K562 (cell line): ENCODE results near the gene NBR1. TPM values are rescaled to one million over a fixed set of nuclear protein-coding genes. Genes with fewer than 3 reads are reported as not detected.

ENCODE experiments used
- DACH1 ChIP-seq: fragments of 450-650 bp; IDR thresholded peaks from 2 replicates; pipeline ENCODE4 v1.6.1; 2018; ENCODE audit not compliant: partially characterized antibody
- EP300 ChIP-seq: IDR thresholded peaks from 2 replicates; pipeline ENCODE4 v1.6.1; 2012; ENCODE audit warnings: low read length, improper control_type of control experiment
- GABPB2 ChIP-seq: fragments of 250-450 bp; sonication (Bioruptor Pico); conservative IDR thresholded peaks from 2 replicates; pipeline ENCODE4 v1.5.1; 2021; ENCODE audit warnings: mild to moderate bottlenecking
- HDAC3 ChIP-seq: fragments of 450-650 bp; IDR thresholded peaks from 2 replicates; pipeline ENCODE4 v1.6.1; 2018; ENCODE audit warnings: borderline replicate concordance, mild to moderate bottlenecking, moderate library complexity; ENCODE audit not compliant: partially characterized antibody
- HMG20A ChIP-seq: fragments of 450-650 bp; formaldehyde crosslinking; conservative IDR thresholded peaks from 2 replicates; pipeline ENCODE4 v1.4.0; 2020; ENCODE audit warnings: mild to moderate bottlenecking, mixed read lengths
- L3MBTL2 ChIP-seq: fragments of 450-650 bp; IDR thresholded peaks from 2 replicates; pipeline ENCODE4 v1.6.1; 2016; ENCODE audit warnings: mild to moderate bottlenecking, moderate library complexity
- MCM3 ChIP-seq: fragments of 450-650 bp; IDR thresholded peaks from 2 replicates; pipeline ENCODE4 v1.6.1; 2016
- PCBP2 ChIP-seq: fragments of 200-400 bp; formaldehyde crosslinking; IDR thresholded peaks from 2 replicates; pipeline ENCODE4 v1.6.1; 2018; ENCODE audit warnings: low read length, low read depth, mild to moderate bottlenecking, moderate library complexity; ENCODE audit not compliant: poor library complexity, severe bottlenecking
- RAD21 ChIP-seq, 2 experiments: fragments of 250-450 bp in 1 of 2; fragments of 450-650 bp in 1 of 2; sonication (Bioruptor Pico) in 1 of 2; formaldehyde crosslinking in 1 of 2; IDR thresholded peaks in 1 of 2; conservative IDR thresholded peaks in 1 of 2; 2 replicates each; pipeline versions ENCODE4 v1.4.0 to v1.8.0; 2020 to 2022; ENCODE audit warnings: mild to moderate bottlenecking in 2 of 2, moderate library complexity in 1 of 2
- RBM14 ChIP-seq: fragments of 200-400 bp; formaldehyde crosslinking; IDR thresholded peaks from 2 replicates; pipeline ENCODE4 v1.6.1; 2018; ENCODE audit warnings: low read depth, mild to moderate bottlenecking, low read length, moderate library complexity, borderline replicate concordance; ENCODE audit not compliant: insufficient read depth
- ZNF384 ChIP-seq: IDR thresholded peaks from 2 replicates; pipeline ENCODE4 v1.6.1; 2012; ENCODE audit warnings: low read depth, low read length, improper control_type of control experiment
- ZNF431 ChIP-seq: sonication (generic); formaldehyde crosslinking; IDR thresholded peaks from 2 replicates; pipeline ENCODE4 v1.8.0; 2022; ENCODE audit warnings: mild to moderate bottlenecking, missing genetic modification reagents
- ZNF696 ChIP-seq: fragments of 250-450 bp; sonication (Bioruptor Pico); conservative IDR thresholded peaks from 2 replicates; pipeline ENCODE4 v1.4.0; 2020; ENCODE audit warnings: mild to moderate bottlenecking, moderate library complexity
- polyA plus RNA-seq, 8 experiments: library from polyadenylated mRNA; depleted of rRNA in 4 of 8; stranded (reverse) in 5 of 8; unstranded in 3 of 8; fragments of >200 nt; fragmentation: Nextera tagmentation in 2 of 8; fragmentation: Illumina TruSeq in 1 of 8; extraction: Ambion mirVana in 2 of 8; extraction: Trizol in 1 of 8; gene quantifications; 2 replicates each; pipeline versions ENCODE4 v1.2.1 to v1.2.3, GENCODE V29; 2011 to 2014; ENCODE audit warnings: inconsistent platforms in 1 of 8, missing spikeins in 1 of 8
- total RNA-seq, 7 experiments: library from RNA; depleted of rRNA in 6 of 7; stranded (reverse); fragments of >200 nt in 6 of 7; fragmentation: Illumina TruSeq in 2 of 7; extraction: Trizol in 2 of 7; gene quantifications; 2 replicates each; pipeline versions ENCODE4 v1.2.1 to v1.2.3, GENCODE V29; 2011 to 2021; ENCODE audit warnings: low replicate concordance in 1 of 7
- TF ChIP-seq, protein P1 (sequence below): fragments of 250-450 bp; sonication (Bioruptor Pico); IDR thresholded peaks from 2 replicates; pipeline ENCODE4 v1.4.0; 2020; ENCODE audit warnings: mild to moderate bottlenecking, moderate library complexity, borderline replicate concordance
- TF ChIP-seq, protein P2 (sequence below): fragments of 250-450 bp; sonication (Bioruptor Pico); IDR thresholded peaks from 2 replicates; pipeline ENCODE4 v1.5.0; 2021
- TF ChIP-seq, protein P3 (sequence below): sonication (generic); formaldehyde crosslinking; IDR thresholded peaks from 2 replicates; pipeline ENCODE4 v1.8.1; 2023; ENCODE audit warnings: missing genetic modification reagents, mild to moderate bottlenecking, borderline replicate concordance
- TF ChIP-seq, protein P4 (sequence below): fragments of 450-650 bp; formaldehyde crosslinking; IDR thresholded peaks from 2 replicates; pipeline ENCODE4 v1.4.0; 2020; ENCODE audit warnings: mild to moderate bottlenecking, mixed read lengths

NBR1 gene
- total and polyA plus RNA-seq, 9 of the 15 experiments (the other 6 are each of a cell fraction or from before 2014, with no cell fraction given): 4.2 to 70.1 (median 39.9) TPM

DNA sequence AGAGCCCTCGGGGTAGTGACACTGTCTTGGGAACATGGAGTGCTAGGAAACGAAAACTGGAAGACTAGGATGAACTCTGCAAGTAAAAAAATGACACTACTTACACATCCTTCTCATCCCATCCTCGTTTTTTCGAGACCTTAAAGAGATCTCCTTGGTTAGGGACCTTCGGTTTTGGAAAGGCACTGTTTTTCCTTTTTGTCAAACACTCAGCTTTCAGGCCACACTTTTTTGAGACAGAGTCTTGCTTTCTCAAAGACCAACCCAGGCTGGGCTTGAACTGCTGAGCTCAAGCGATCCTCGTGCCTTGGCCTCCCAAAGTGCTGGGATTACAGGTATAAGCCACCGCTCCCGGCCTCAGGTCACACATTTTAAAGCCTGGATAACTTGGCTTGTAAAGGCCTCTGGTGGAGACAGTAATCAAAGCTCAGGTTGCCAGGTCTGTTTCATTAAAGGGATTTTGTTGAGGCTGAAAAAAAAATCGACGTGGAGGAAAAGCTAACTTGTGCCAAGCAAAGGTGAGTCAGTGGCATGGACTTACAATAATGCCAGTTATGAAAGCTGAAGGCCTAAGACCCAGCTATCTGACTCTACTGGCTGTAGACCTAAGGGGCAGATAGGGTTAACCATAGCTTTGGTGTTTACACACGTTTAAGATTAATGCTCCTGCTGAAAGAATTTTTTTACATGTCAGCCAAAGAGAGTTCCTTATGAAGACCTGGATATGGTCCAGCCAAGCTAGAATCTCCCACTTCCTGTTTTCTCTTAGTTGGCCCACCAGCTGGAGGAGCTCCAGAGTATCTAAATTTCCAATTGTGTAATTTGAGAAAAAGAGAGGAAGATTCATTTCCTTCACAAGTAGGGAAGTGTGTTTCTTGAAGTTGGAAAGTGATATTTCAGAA, 823 bp downstream of the NBR1 start (continued):
- TF ChIP-seq, protein P1, sequence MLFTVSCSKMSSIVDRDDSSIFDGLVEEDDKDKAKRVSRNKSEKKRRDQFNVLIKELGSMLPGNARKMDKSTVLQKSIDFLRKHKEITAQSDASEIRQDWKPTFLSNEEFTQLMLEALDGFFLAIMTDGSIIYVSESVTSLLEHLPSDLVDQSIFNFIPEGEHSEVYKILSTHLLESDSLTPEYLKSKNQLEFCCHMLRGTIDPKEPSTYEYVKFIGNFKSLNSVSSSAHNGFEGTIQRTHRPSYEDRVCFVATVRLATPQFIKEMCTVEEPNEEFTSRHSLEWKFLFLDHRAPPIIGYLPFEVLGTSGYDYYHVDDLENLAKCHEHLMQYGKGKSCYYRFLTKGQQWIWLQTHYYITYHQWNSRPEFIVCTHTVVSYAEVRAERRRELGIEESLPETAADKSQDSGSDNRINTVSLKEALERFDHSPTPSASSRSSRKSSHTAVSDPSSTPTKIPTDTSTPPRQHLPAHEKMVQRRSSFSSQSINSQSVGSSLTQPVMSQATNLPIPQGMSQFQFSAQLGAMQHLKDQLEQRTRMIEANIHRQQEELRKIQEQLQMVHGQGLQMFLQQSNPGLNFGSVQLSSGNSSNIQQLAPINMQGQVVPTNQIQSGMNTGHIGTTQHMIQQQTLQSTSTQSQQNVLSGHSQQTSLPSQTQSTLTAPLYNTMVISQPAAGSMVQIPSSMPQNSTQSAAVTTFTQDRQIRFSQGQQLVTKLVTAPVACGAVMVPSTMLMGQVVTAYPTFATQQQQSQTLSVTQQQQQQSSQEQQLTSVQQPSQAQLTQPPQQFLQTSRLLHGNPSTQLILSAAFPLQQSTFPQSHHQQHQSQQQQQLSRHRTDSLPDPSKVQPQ (CRISPR knock-in tag): no peak
- TF ChIP-seq PCBP2 (no peak), ZNF696 (no peak), EP300 (0 out of 2 replicates have a peak, but pooled peaks have one; percentile 30), RBM14 (no peak), HDAC3 (peak; percentile 5), GABPB2 (CRISPR knock-in tag) (no peak), HMG20A (CRISPR knock-in tag) (no peak), MCM3 (no peak), RAD21 (CRISPR knock-in tag; conservative IDR thresholded peaks at IDR 0.05 in 1 of 2, IDR thresholded peaks at IDR 0.05 in 1 of 2) (peak; percentile 26 to 42; a peak in 3 of 4 replicates), ZNF431 (CRISPR knock-in tag) (no peak), ZNF384 (no peak), L3MBTL2 (0 out of 2 replicates have a peak, but pooled peaks have one; percentile 12), DACH1 (peak; percentile 38)
- TF ChIP-seq, protein P2, sequence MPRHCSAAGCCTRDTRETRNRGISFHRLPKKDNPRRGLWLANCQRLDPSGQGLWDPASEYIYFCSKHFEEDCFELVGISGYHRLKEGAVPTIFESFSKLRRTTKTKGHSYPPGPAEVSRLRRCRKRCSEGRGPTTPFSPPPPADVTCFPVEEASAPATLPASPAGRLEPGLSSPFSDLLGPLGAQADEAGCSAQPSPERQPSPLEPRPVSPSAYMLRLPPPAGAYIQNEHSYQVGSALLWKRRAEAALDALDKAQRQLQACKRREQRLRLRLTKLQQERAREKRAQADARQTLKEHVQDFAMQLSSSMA: no peak
- TF ChIP-seq, protein P3, sequence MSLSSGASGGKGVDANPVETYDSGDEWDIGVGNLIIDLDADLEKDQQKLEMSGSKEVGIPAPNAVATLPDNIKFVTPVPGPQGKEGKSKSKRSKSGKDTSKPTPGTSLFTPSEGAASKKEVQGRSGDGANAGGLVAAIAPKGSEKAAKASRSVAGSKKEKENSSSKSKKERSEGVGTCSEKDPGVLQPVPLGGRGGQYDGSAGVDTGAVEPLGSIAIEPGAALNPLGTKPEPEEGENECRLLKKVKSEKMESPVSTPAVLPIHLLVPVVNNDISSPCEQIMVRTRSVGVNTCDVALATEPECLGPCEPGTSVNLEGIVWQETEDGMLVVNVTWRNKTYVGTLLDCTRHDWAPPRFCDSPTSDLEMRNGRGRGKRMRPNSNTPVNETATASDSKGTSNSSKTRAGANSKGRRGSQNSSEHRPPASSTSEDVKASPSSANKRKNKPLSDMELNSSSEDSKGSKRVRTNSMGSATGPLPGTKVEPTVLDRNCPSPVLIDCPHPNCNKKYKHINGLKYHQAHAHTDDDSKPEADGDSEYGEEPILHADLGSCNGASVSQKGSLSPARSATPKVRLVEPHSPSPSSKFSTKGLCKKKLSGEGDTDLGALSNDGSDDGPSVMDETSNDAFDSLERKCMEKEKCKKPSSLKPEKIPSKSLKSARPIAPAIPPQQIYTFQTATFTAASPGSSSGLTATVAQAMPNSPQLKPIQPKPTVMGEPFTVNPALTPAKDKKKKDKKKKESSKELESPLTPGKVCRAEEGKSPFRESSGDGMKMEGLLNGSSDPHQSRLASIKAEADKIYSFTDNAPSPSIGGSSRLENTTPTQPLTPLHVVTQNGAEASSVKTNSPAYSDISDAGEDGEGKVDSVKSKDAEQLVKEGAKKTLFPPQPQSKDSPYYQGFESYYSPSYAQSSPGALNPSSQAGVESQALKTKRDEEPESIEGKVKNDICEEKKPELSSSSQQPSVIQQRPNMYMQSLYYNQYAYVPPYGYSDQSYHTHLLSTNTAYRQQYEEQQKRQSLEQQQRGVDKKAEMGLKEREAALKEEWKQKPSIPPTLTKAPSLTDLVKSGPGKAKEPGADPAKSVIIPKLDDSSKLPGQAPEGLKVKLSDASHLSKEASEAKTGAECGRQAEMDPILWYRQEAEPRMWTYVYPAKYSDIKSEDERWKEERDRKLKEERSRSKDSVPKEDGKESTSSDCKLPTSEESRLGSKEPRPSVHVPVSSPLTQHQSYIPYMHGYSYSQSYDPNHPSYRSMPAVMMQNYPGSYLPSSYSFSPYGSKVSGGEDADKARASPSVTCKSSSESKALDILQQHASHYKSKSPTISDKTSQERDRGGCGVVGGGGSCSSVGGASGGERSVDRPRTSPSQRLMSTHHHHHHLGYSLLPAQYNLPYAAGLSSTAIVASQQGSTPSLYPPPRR: no peak
- TF ChIP-seq, protein P4, sequence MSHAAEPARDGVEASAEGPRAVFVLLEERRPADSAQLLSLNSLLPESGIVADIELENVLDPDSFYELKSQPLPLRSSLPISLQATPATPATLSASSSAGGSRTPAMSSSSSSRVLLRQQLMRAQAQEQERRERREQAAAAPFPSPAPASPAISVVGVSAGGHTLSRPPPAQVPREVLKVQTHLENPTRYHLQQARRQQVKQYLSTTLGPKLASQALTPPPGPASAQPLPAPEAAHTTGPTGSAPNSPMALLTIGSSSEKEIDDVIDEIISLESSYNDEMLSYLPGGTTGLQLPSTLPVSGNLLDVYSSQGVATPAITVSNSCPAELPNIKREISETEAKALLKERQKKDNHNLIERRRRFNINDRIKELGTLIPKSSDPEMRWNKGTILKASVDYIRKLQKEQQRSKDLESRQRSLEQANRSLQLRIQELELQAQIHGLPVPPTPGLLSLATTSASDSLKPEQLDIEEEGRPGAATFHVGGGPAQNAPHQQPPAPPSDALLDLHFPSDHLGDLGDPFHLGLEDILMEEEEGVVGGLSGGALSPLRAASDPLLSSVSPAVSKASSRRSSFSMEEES (CRISPR knock-in tag): no peak
